Measurements from ENCODE around the gene EPS15. TPM values are rescaled to one million over a fixed set of nuclear protein-coding genes. Genes with fewer than 3 reads are reported as not detected.
"Not testable (repeated sequence)": the region's sequence is repeated elsewhere in the genome, so short reads cannot be mapped to it uniquely, and the experiment has no call there.

EPS15 gene
- total and polyA plus RNA-seq, 2 donors from 2014 or later, result 17.5 to 91.3 TPM

- TF ChIP-seq CTCF (IDR thresholded peaks at IDR 0.05; ENCODE audit: borderline replicate concordance, extremely low read depth, insufficient read depth), result no peak
- DNase-seq (no peak), FAIRE-seq (no peak)
- intact Hi-C loops (cut with DNase I), result no loop called here
- Histone ChIP-seq H3K36me3 (ENCODE audit: control insufficient read depth in 2 of 3, insufficient read depth in 3 of 3, low read length in 3 of 3) (peaks cover 0 to 15% (median 2%) of the 10 kb centered on the region in 3 donors), H3K9me3 (ENCODE audit: control insufficient read depth in 2 of 3, insufficient read depth in 1 of 3, low read length in 3 of 3) (no peaks in the 10 kb centered on the region), H3K9ac (ENCODE audit: low read length in 3 of 3) (no peak overlapping the region), H3K27me3 (ENCODE audit: control insufficient read depth, insufficient read depth, low read length) (no peaks in the 10 kb centered on the region), H3K4me3 (ENCODE audit: low read length in 3 of 3) (no peak overlapping the region), H3K4me1 (ENCODE audit: control insufficient read depth in 2 of 3, insufficient read depth in 2 of 3, low read depth in 1 of 3, low read length in 3 of 3) (no peaks in the 10 kb centered on the region), H3K27ac (ENCODE audit: low read depth in 2 of 2, low read length in 2 of 2) (no peak overlapping the region)
These were observed 66.1 kb downstream of the EPS15 start for GRCh38 chr1:51453010-51453409.

GRCh38 chr1:51448844-51449454 is 70.1 kb downstream of the EPS15 start:
- DNase-seq, result not testable (repeated sequence)

GRCh38 chr1:51445351-51446090 is 73.5 kb downstream of the EPS15 start:
- H3K27ac ChIP-seq (ENCODE audit: low read depth in 2 of 2, low read length in 2 of 2), result no peak overlapping the region
- peak in 1 of 5 donors; percentile 7 for DNase-seq
- H3K36me3 ChIP-seq (ENCODE audit: control insufficient read depth in 2 of 3, insufficient read depth in 3 of 3, low read length in 3 of 3), result peaks cover 0 to 9% (median 7%) of the 10 kb centered on the region in 3 donors
- intact Hi-C loops (cut with DNase I), result no loop called here
- no peak overlapping the region for H3K4me3 ChIP-seq (ENCODE audit: low read length in 3 of 3)
- FAIRE-seq, result no peak
- H3K4me1 ChIP-seq (ENCODE audit: control insufficient read depth in 2 of 3, insufficient read depth in 2 of 3, low read depth in 1 of 3, low read length in 3 of 3), result peaks cover 0 to 5% (median 0%) of the 10 kb centered on the region in 3 donors
- no peak for TF ChIP-seq CTCF (IDR thresholded peaks at IDR 0.05; ENCODE audit: borderline replicate concordance, extremely low read depth, insufficient read depth)
- H3K9me3 ChIP-seq (ENCODE audit: control insufficient read depth in 2 of 3, insufficient read depth in 1 of 3, low read length in 3 of 3), result no peaks in the 10 kb centered on the region
- no peak overlapping the region for H3K9ac ChIP-seq (ENCODE audit: low read length in 3 of 3)
- no peaks in the 10 kb centered on the region for H3K27me3 ChIP-seq (ENCODE audit: control insufficient read depth, insufficient read depth, low read length)

More at GRCh38 chr1:51448844-51449454, 70.1 kb downstream of the EPS15 start:
- H3K4me1 ChIP-seq (ENCODE audit: control insufficient read depth in 2 of 3, insufficient read depth in 2 of 3, low read depth in 1 of 3, low read length in 3 of 3); H3K4me3 ChIP-seq (ENCODE audit: low read length in 3 of 3); H3K27me3 ChIP-seq (ENCODE audit: control insufficient read depth, insufficient read depth, low read length); H3K9ac ChIP-seq (ENCODE audit: low read length in 3 of 3); H3K36me3 ChIP-seq (ENCODE audit: control insufficient read depth in 2 of 3, insufficient read depth in 3 of 3, low read length in 3 of 3); H3K9me3 ChIP-seq (ENCODE audit: control insufficient read depth in 2 of 3, insufficient read depth in 1 of 3, low read length in 3 of 3); intact Hi-C loops (cut with DNase I); H3K27ac ChIP-seq (ENCODE audit: low read depth in 2 of 2, low read length in 2 of 2); FAIRE-seq: not testable (repeated sequence)

GRCh38 chr1:51444534-51445192 is 74.4 kb downstream of the EPS15 start:
- H3K36me3 ChIP-seq (ENCODE audit: control insufficient read depth in 2 of 3, insufficient read depth in 3 of 3, low read length in 3 of 3), result peaks cover 0 to 7% (median 5%) of the 10 kb centered on the region in 3 donors
- FAIRE-seq (no peak), DNase-seq (no peak)
- no peak for TF ChIP-seq CTCF (IDR thresholded peaks at IDR 0.05; ENCODE audit: borderline replicate concordance, extremely low read depth, insufficient read depth)
- no peaks in the 10 kb centered on the region for H3K27me3 ChIP-seq (ENCODE audit: control insufficient read depth, insufficient read depth, low read length)
- peaks cover 0 to 5% (median 0%) of the 10 kb centered on the region in 3 donors for H3K4me1 ChIP-seq (ENCODE audit: control insufficient read depth in 2 of 3, insufficient read depth in 2 of 3, low read depth in 1 of 3, low read length in 3 of 3)
- intact Hi-C loops (cut with DNase I), result no loop called here
- no peaks in the 10 kb centered on the region for H3K9me3 ChIP-seq (ENCODE audit: control insufficient read depth in 2 of 3, insufficient read depth in 1 of 3, low read length in 3 of 3)
- no peak overlapping the region for H3K4me3 ChIP-seq (ENCODE audit: low read length in 3 of 3)
- H3K9ac ChIP-seq (ENCODE audit: low read length in 3 of 3), result no peak overlapping the region
- no peak overlapping the region for H3K27ac ChIP-seq (ENCODE audit: low read depth in 2 of 2, low read length in 2 of 2)
